GM12874 (cell line): ENCODE measurements around the gene METTL3.

Experiments
- TF ChIP-seq, protein P1 (sequence below): IDR thresholded peaks from 2 replicates; pipeline ENCODE4 v1.5.1; 2011; ENCODE audit warnings: low read depth, mild to moderate bottlenecking, control low read depth, low read length, moderate library complexity; ENCODE audit not compliant: insufficient read depth

Gene METTL3

DNA sequence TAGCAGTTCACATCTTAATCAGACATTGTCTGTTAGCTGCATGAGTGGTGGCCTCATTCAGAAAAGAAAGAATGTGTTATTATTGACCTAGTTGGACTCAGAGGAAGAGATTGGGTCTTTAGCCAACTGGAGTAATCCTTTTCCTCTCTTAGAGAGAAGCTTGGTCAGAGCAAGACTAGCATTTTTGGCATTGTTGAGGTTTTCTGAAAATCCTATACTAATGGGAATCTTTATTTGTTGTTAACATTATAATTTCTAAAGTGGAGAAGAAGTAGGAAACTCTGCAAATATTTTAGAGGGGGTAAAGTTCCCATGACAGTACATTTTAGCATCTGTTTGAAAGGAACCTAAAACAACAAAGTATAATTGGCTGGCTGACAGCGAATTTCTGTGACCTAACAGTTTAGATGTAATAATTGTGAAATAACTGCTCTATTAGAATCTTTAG, 24.5 kb downstream of the METTL3 start:
- TF ChIP-seq, protein P1, sequence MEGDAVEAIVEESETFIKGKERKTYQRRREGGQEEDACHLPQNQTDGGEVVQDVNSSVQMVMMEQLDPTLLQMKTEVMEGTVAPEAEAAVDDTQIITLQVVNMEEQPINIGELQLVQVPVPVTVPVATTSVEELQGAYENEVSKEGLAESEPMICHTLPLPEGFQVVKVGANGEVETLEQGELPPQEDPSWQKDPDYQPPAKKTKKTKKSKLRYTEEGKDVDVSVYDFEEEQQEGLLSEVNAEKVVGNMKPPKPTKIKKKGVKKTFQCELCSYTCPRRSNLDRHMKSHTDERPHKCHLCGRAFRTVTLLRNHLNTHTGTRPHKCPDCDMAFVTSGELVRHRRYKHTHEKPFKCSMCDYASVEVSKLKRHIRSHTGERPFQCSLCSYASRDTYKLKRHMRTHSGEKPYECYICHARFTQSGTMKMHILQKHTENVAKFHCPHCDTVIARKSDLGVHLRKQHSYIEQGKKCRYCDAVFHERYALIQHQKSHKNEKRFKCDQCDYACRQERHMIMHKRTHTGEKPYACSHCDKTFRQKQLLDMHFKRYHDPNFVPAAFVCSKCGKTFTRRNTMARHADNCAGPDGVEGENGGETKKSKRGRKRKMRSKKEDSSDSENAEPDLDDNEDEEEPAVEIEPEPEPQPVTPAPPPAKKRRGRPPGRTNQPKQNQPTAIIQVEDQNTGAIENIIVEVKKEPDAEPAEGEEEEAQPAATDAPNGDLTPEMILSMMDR = no peak

DNA sequence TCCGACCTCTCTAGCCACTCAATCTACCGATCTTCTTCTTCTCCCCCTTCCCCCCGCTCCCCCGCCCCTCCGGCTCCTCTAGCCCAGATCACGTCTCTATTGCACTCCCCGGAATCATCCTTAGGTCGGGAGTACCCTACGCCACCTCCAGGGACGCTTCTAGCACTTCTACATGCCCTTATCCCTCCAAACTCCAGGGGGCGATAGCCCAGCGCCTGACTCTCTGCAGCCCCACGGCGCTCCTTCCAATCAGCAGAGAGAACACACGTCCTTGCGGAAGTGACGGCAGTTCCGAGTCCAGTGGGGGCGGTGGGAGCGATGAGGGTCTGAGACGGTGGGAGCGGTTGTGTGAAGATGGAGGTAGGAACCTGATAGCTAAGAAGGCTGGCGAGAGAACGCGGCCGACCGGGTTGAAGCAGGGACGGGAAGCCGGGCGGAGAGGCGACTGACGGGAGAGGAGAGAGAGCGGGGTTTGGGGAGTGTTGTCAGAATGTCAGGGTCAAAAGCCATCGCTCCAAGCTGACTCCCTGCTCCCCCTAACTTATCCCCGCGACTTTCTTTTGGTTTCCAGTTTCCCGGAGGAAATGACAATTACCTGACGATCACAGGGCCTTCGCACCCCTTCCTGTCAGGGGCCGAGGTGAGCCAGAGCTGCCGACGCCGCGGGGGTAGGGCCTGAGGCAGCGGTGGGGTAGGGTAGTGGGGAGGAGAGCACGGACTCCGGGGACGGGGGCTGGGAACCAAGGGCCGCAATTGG, 34.0 kb downstream of the METTL3 start, which contains the start of the genes RAB2B and TOX4:
Gene RAB2B (minus strand): TSS at position 35 of the 757 bp plus-strand sequence. CDS start 87 bp downstream, outside the sequence.
Gene TOX4 (plus strand): TSS at position 271 of the 757 bp plus-strand sequence. CDS start 84 bp downstream, at position 355.
- TF ChIP-seq, protein P1 = peak; percentile 96

DNA sequence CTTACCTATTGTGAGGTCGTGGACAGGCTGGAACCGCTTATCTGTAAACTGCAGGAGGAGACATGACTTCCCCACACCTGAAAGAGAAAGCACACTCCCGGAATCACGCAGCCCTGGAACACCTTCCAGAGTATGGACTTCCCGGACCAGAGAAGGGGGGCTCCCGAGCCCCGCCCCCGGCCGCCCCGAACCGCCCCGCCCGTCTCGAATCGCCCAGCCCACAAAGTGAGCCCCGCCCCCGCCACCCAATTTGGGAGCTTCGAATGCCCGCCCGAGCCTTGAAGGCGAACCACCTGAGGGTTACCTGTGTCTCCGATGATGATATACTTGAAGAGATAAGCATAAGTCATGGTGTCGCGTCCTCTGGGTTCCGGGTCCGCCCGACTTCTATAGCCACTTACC, 34.6 kb downstream of the METTL3 start:
- TF ChIP-seq, protein P1 = no peak

DNA sequence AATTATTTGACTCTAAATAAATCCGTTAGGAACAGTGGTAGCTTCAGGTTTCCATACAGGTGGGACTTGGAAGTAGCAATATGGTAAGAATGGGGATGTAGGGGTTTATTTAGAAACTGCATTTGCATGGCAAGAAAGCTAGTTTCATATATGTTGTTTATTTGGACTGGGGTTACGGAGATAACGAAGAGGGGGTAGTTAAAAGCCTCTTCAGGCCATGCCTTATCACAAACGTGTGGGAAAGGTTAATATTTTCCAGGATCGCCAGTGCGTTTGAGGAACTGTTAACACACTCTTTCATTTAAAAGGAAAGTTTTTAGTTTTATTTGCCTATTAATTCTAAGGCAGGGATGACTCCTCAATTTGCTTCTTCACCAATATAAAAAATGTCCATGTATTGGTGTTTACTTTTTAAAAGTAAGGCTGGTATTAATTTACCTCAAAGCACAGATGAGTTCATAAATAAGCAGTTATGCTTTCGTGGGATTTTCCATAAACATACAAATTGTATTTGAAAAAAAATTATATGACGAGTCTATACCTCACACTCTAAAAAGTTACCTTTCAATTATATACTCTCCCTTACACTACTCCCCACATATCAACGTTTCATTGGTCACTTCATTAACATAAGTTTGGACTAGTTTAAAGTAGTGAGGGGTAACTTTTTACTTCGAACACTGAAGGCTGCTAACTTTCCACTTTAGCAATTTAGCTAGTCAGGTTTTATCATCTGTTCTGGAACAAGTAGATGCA, 35.2 kb downstream of the METTL3 start:
- TF ChIP-seq, protein P1 = no peak

GRCh38 chr14:21467616-21468015, 43.5 kb downstream of the METTL3 start:
- TF ChIP-seq, protein P1 = no peak

DNA sequence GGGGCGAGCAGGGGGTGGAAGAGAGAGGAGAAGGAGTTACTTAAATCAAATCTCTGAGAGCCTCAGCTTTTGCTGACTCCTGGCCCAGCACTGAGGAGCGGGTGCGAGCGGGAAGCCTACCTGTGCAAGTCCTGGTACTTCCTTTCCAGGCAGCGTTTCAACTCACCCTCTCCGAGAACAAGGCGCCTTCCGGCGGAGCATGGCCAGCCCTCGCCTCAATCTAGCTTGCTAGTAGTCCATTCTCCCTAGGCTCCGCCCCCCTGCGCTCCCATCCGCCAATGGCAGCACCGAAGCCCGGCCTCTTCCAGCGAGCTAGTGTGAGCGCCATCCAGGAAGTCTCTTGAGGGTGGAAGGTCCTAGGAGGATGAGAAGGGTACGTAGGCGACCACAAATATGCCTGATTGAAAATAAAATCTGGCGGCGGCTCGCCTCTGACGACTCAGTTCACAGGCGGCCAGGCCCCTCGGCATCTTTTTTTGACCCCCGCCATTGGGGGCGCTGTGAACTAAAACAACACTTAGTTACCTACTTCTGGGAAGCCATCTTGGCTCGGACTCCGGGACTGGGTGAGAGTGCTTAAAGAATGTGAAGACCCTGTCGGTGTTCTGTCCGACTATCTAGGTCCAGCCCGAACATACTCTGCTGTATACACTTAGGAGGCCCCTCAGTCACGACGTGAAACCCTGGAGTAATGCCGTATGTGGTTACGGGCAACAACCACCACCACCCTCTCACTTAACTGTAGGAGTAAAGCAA, 55.0 kb downstream of the METTL3 start, which contains the start of gene CHD8:
Gene CHD8 (minus strand): TSS at position 212 of the 756 bp plus-strand sequence. CDS start 24,480 bp downstream, outside the sequence.
- TF ChIP-seq, protein P1 = peak; percentile 70

GRCh38 chr14:21455592-21455911, 55.6 kb downstream of the METTL3 start:
- TF ChIP-seq, protein P1 = no peak
